Nephron (organoid): Measurements from ENCODE around the gene NFATC2.

ENCODE experiments used
- H3K27ac Mint-ChIP-seq, 3 experiments: 2 replicates each; pipeline ENCODE4 v1.8.0; 2020; ENCODE audit warnings: mixed read lengths in 3 of 3, mild to moderate bottlenecking in 2 of 3, moderate library complexity in 1 of 3
- H3K27me3 Mint-ChIP-seq: 2 replicates; pipeline ENCODE4 v1.8.0; 2021; ENCODE audit warnings: low read depth, mild to moderate bottlenecking, moderate library complexity, mixed read lengths
- H3K36me3 Mint-ChIP-seq: 2 replicates; pipeline ENCODE4 v1.8.0; 2020; ENCODE audit warnings: low read depth, mixed read lengths
- H3K4me1 Mint-ChIP-seq: 2 replicates; pipeline ENCODE4 v1.8.0; 2020; ENCODE audit warnings: mixed read lengths
- H3K4me3 Mint-ChIP-seq, 3 experiments: 2 replicates each; pipeline ENCODE4 v1.8.0; 2020; ENCODE audit warnings: mild to moderate bottlenecking in 3 of 3, mixed read lengths in 3 of 3, moderate library complexity in 2 of 3
- H3K9me3 Mint-ChIP-seq: 2 replicates; pipeline ENCODE4 v1.8.0; 2020; ENCODE audit warnings: mixed read lengths
- TF ChIP-seq, protein P1 (sequence below), 3 experiments: fragments of 200-600 bp; sonication (generic); IDR thresholded peaks; one replicate each; pipeline ENCODE4 v1.5.0; 2021; ENCODE audit warnings: antibody characterized with exemption in 3 of 3; ENCODE audit not compliant: unreplicated experiment in 3 of 3

Gene NFATC2

DNA sequence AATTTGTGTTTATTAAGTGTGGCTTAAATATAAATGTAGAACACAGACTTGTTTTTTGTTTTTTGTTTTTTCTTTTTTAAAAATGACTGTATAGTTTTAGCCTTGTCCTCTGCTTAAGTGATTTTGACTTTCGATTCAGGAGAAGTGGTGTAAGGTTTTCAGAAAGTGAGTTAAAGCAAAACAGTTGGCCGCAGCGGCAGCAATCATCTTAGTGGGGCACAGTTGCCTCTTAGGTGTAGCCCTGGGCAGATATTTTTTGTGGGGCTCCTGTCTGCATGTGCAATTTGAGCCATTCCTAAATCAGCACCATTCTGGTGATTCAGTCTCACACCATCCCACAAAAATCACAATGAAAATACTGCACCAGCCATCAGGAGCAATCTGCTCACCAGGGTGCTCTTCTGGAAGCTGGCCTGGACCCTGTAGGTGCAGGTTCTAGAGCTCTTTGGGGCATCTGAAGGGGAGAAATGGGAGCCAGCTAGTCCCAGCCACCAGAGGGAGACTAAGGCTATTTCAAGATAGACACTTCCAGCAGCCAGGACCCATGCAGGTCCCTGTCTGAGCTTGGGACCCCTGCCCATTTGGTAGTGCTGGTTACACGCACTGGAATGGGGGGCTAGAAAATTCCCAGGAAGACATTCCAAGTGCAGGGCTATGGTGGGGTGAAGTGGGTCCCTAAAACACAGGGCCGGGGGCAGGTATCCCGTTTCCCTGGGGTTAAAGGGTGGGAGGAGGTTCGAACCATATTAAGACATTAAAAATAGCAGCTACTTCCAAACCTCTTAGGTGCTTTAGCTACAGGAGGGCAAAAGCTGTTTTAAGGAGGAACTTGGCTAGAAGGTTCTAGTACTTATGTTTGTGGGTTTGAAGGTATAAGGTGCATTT, 156.6 kb downstream of the NFATC2 start:
- Mint-ChIP-seq H3K4me3 (no peak overlapping the region), H3K9me3 (no peaks in the 10 kb centered on the region), H3K4me1 (peaks cover 18% of the 10 kb centered on the region), H3K27me3 (peaks cover 47% of the 10 kb centered on the region), H3K27ac (no peak overlapping the region), H3K36me3 (no peaks in the 10 kb centered on the region)
- TF ChIP-seq, protein P1, sequence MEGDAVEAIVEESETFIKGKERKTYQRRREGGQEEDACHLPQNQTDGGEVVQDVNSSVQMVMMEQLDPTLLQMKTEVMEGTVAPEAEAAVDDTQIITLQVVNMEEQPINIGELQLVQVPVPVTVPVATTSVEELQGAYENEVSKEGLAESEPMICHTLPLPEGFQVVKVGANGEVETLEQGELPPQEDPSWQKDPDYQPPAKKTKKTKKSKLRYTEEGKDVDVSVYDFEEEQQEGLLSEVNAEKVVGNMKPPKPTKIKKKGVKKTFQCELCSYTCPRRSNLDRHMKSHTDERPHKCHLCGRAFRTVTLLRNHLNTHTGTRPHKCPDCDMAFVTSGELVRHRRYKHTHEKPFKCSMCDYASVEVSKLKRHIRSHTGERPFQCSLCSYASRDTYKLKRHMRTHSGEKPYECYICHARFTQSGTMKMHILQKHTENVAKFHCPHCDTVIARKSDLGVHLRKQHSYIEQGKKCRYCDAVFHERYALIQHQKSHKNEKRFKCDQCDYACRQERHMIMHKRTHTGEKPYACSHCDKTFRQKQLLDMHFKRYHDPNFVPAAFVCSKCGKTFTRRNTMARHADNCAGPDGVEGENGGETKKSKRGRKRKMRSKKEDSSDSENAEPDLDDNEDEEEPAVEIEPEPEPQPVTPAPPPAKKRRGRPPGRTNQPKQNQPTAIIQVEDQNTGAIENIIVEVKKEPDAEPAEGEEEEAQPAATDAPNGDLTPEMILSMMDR (IDR thresholded peaks at IDR 0.05; ENCODE audit: unreplicated experiment in 3 of 3): peak; percentile 29 to 46 (median 45)

DNA sequence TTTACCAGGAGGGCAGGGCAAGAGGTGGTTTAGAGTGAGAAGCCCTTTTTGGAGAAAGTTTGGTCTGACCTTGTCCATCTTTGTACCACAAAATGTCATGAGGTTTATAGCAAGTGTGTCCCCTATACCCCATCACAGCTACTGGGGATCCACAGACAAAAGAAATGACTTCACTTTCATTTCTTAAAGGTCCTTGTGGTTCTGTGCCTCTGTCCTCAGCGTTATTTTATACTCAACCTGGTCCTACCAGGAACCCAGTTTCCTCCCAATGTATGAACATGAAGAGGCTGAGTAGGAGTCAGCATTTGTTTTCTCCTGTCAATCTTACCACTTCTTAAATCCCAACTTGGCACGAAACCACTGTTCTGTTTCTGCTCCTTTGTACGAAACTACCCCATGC, 157.6 kb downstream of the NFATC2 start:
- TF ChIP-seq, protein P1 (IDR thresholded peaks at IDR 0.05; ENCODE audit: unreplicated experiment in 3 of 3): no peak
- peaks cover 41% of the 10 kb centered on the region for H3K27me3 Mint-ChIP-seq
- H3K4me3 Mint-ChIP-seq: no peak overlapping the region
- H3K9me3 Mint-ChIP-seq: no peaks in the 10 kb centered on the region
- H3K36me3 Mint-ChIP-seq: no peaks in the 10 kb centered on the region
- H3K27ac Mint-ChIP-seq: no peak overlapping the region
- H3K4me1 Mint-ChIP-seq: peaks cover 22% of the 10 kb centered on the region

DNA sequence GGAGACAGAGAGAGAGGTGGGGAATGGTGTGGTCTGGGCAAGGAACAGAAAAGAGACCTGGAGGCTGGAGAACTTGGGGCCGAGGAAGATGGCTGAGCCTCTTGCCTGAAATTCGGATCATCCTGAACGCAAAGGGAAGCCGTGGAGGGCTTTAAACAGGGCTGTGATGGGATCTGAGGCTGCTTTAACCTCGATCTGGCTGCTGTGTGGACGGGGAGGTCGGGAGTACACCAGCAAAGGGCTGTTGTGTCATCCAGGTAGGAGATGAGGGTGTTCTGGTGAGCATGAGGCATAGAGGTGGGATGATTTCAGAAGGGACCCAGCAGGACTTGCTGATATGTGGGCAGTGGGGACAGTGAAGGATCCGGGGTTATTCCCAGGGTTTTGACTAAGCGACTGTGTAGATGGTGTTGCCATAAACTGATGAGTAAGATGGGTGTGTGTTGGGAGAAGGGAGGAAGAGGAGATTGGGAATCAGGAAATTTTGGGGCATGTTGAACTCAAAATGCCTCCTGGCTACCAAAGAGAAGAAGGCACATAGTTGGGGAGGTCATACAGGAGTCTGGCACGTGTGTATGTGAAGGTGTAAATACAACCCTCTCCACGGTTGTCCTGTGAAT, 158.5 kb downstream of the NFATC2 start:
- Mint-ChIP-seq H3K4me1 (peaks cover 22% of the 10 kb centered on the region), H3K27me3 (peaks cover 38% of the 10 kb centered on the region), H3K4me3 (no peak overlapping the region), H3K27ac (no peak overlapping the region), H3K9me3 (no peaks in the 10 kb centered on the region), H3K36me3 (no peaks in the 10 kb centered on the region)
- TF ChIP-seq, protein P1 (IDR thresholded peaks at IDR 0.05; ENCODE audit: unreplicated experiment in 3 of 3): no peak

DNA sequence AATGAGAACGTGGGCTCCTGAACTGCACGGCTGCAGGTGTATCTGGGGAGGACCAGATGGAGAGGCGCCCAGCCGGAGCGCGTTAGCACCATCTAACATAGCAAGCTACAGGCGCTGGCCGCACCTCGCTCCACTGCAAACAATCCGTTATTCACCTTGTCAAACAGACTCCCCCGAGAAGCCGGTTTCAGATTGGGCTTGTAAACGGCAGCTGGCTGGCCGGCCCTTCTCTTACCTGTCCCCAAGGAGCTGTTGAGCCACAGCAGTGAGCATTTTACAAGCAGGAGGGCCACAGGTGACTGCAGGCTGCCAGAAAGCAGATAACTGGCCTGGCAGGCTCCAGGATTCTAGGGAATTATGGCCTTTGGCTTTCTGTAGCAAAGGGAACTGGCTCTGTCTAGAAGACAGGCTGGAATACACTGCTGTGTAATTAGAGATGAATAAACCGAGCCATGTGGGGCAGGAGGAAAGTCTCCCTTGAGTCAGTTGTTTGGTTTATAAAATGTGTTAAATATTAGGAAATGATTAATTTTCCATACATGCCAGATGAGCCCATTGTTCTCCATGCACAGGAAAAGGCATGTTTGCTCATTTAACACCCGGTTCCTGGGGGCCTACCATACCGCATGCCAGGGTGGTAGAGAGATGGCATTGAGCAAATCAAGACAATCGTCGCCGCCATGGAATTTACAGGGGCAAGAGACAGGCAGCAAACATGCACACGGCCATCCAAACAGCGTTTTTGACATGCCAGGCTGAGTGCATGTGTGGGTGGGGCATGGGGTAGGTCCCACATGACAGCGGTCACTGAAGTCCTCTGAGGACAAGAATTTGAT, 159.3 kb downstream of the NFATC2 start:
- no peak overlapping the region for H3K4me3 Mint-ChIP-seq
- no peaks in the 10 kb centered on the region for H3K36me3 Mint-ChIP-seq
- peaks cover 22% of the 10 kb centered on the region for H3K4me1 Mint-ChIP-seq

DNA sequence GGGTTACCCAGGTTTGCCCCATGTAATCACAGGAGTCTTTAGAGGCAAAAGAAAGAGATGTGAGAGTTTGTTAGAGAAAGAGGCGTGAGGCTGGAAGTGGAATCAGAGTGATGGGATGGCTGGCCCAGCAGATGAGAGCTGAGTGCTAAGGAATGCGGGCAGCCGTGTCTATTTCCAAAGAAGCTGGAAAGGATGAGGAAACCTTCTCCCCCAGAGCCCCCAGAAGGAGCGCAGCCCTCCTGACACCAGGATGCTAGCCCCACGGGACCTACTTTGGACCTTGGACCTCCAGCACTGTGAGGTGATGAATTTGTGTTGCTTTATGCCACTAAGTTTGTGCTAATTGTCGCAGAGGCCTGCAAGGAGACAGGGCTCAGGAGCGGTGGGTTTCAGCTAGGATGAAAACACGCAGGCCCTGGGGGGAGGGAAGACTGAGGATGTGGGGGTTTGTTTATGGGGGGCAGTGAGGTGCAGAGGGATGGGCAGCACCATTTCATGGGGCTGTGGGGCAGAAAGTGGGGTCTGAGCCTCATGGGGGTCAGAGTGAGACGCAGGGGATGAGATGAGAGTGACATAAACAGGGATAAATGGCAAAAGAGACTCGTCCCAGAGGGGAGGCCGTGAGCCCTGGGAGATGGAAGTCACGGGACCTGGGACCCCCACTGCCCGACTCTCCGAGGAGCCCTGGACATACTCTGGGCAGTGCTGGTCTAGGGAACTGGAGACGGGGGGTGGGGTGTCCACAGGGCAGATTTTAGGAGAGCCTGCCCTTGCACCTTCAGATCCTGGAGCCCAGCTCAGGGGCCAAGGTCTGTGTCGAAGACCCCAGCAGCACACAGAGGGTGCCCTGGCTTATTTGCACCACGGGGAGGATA, 160.2 kb downstream of the NFATC2 start:
- Mint-ChIP-seq H3K4me3 (no peak overlapping the region), H3K9me3 (no peaks in the 10 kb centered on the region), H3K27ac (no peak overlapping the region), H3K36me3 (no peaks in the 10 kb centered on the region), H3K4me1 (peaks cover 22% of the 10 kb centered on the region), H3K27me3 (peaks cover 33% of the 10 kb centered on the region)
- TF ChIP-seq, protein P1 (IDR thresholded peaks at IDR 0.05; ENCODE audit: unreplicated experiment in 3 of 3): no peak

More for the DNA sequence above, 159.3 kb downstream of the NFATC2 start:
- H3K9me3 Mint-ChIP-seq: no peaks in the 10 kb centered on the region
- TF ChIP-seq, protein P1 (IDR thresholded peaks at IDR 0.05; ENCODE audit: unreplicated experiment in 3 of 3): no peak
- peaks cover 36% of the 10 kb centered on the region for H3K27me3 Mint-ChIP-seq
- H3K27ac Mint-ChIP-seq: peak overlapping the region in 1 of 3 experiments; percentile 10
